Ishikawa (cell line): ENCODE measurements around the gene APOD.

ENCODE experiments used
- CEBPB ChIP-seq: IDR thresholded peaks from 2 replicates; pipeline ENCODE4 v1.6.1; 2012
- CREB1 ChIP-seq: IDR thresholded peaks from 2 replicates; pipeline ENCODE4 v1.6.1; 2012; ENCODE audit warnings: low read depth
- EGR1 ChIP-seq: IDR thresholded peaks from 2 replicates; pipeline ENCODE4 v1.6.1; 2012
- EP300 ChIP-seq: IDR thresholded peaks from 2 replicates; pipeline ENCODE4 v1.6.1; 2012; ENCODE audit warnings: borderline replicate concordance
- FOXM1 ChIP-seq: IDR thresholded peaks from 2 replicates; pipeline ENCODE4 v1.6.1; 2012; ENCODE audit warnings: low read depth, borderline replicate concordance
- NFIC ChIP-seq: IDR thresholded peaks from 2 replicates; pipeline ENCODE4 v1.6.1; 2012
- RAD21 ChIP-seq: IDR thresholded peaks from 2 replicates; pipeline ENCODE4 v1.6.1; 2012; ENCODE audit warnings: low read depth
- TAF1 ChIP-seq: IDR thresholded peaks from 2 replicates; pipeline ENCODE4 v1.6.1; 2012; ENCODE audit warnings: low read depth, mild to moderate bottlenecking
- TCF12 ChIP-seq: IDR thresholded peaks from 2 replicates; pipeline ENCODE4 v1.6.1; 2012; ENCODE audit warnings: low read depth
- TEAD4 ChIP-seq: IDR thresholded peaks from 2 replicates; pipeline ENCODE4 v1.6.1; 2012
- YY1 ChIP-seq: IDR thresholded peaks from 2 replicates; pipeline ENCODE4 v1.6.1; 2012; ENCODE audit warnings: low read depth
- ZBTB7A ChIP-seq: IDR thresholded peaks from 2 replicates; pipeline ENCODE4 v1.6.1; 2012; ENCODE audit warnings: low read depth
- TF ChIP-seq, protein P1 (sequence below): IDR thresholded peaks from 2 replicates; pipeline ENCODE4 v1.6.1; 2012; ENCODE audit warnings: low read depth, mild to moderate bottlenecking
- TF ChIP-seq, protein P2 (sequence below): IDR thresholded peaks from 2 replicates; pipeline ENCODE4 v1.6.1; 2012
- TF ChIP-seq, protein P3 (sequence below): IDR thresholded peaks from 2 replicates; pipeline ENCODE4 v1.6.1; 2012

Gene APOD

DNA sequence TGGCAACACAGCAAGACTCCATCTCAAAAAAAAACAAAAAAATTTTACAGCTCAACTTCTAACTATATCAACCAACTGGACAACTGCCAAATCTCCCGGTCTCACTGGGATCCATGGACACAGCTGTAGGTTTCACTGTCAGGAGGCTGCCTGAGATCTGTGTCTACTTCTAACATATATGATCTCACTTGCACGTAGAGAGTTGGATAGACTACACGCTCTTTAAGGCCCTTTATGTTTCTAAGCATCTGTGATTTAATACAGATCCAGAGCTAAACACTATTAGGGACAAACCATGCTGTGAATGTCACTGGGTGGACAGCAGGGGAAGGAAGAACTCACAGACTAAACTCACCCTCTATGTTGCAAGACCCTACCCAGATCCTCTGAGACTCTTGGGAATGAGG is 13.0 kb upstream of the APOD start:
- TF ChIP-seq NFIC: no peak

- TF ChIP-seq YY1: no peak
- TF ChIP-seq TEAD4: no peak
- TF ChIP-seq FOXM1: no peak
These were observed 12.2 kb upstream of the APOD start for GRCh38 chr3:195595785-195596531.

DNA sequence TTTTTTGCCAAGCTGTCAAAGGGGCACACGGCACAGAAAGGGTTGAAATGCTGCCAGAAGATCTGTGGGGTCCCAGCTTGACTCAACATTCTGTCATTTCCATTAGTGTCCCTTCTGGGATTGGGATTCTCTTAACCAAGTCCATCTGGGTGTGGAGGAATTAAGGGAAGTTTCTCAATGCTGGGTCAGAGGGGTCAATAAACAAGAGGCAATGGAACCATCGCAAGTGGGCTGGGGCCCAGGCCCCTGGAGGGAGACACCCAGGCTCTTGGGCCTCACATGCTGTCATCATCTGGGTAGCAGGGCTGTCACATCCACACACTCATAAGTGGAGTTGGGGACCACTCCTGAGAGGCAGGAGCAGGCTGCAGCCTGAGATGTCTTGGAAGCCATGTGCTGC is 8.1 kb upstream of the APOD start:
- no peak for TF ChIP-seq CREB1
- TF ChIP-seq, protein P1, sequence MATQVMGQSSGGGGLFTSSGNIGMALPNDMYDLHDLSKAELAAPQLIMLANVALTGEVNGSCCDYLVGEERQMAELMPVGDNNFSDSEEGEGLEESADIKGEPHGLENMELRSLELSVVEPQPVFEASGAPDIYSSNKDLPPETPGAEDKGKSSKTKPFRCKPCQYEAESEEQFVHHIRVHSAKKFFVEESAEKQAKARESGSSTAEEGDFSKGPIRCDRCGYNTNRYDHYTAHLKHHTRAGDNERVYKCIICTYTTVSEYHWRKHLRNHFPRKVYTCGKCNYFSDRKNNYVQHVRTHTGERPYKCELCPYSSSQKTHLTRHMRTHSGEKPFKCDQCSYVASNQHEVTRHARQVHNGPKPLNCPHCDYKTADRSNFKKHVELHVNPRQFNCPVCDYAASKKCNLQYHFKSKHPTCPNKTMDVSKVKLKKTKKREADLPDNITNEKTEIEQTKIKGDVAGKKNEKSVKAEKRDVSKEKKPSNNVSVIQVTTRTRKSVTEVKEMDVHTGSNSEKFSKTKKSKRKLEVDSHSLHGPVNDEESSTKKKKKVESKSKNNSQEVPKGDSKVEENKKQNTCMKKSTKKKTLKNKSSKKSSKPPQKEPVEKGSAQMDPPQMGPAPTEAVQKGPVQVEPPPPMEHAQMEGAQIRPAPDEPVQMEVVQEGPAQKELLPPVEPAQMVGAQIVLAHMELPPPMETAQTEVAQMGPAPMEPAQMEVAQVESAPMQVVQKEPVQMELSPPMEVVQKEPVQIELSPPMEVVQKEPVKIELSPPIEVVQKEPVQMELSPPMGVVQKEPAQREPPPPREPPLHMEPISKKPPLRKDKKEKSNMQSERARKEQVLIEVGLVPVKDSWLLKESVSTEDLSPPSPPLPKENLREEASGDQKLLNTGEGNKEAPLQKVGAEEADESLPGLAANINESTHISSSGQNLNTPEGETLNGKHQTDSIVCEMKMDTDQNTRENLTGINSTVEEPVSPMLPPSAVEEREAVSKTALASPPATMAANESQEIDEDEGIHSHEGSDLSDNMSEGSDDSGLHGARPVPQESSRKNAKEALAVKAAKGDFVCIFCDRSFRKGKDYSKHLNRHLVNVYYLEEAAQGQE: no peak
- TF ChIP-seq EP300: no peak
- TF ChIP-seq, protein P2, sequence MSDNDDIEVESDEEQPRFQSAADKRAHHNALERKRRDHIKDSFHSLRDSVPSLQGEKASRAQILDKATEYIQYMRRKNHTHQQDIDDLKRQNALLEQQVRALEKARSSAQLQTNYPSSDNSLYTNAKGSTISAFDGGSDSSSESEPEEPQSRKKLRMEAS: no peak

- TF ChIP-seq TCF12 (no peak), FOXM1 (no peak), NFIC (no peak), TEAD4 (no peak), CEBPB (no peak), TAF1 (no peak), YY1 (no peak), ZBTB7A (no peak), CREB1 (no peak)
- TF ChIP-seq, protein P3, sequence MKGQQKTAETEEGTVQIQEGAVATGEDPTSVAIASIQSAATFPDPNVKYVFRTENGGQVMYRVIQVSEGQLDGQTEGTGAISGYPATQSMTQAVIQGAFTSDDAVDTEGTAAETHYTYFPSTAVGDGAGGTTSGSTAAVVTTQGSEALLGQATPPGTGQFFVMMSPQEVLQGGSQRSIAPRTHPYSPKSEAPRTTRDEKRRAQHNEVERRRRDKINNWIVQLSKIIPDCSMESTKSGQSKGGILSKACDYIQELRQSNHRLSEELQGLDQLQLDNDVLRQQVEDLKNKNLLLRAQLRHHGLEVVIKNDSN: no peak
- TF ChIP-seq, protein P1: no peak
These were observed 7.5 kb upstream of the APOD start for GRCh38 chr3:195591220-195591619.

GRCh38 chr3:195587824-195588223 is 4.1 kb upstream of the APOD start:
- TF ChIP-seq RAD21: no peak

- no peak for TF ChIP-seq TEAD4
- TF ChIP-seq ZBTB7A: no peak
- no peak for TF ChIP-seq CEBPB
- no peak for TF ChIP-seq YY1
- TF ChIP-seq TCF12: no peak
- no peak for TF ChIP-seq RAD21
- TF ChIP-seq EP300: no peak
- TF ChIP-seq, protein P3: no peak
- no peak for TF ChIP-seq NFIC
- no peak for TF ChIP-seq TAF1
- TF ChIP-seq EGR1: no peak
- TF ChIP-seq, protein P2: no peak
- TF ChIP-seq, protein P1: no peak
- TF ChIP-seq FOXM1: no peak
These were observed 3.7 kb upstream of the APOD start for GRCh38 chr3:195587406-195587805.
